ENCODE results near the gene PEX5L. TPM values are rescaled to one million over a fixed set of nuclear protein-coding genes. Genes with fewer than 3 reads are reported as not detected.

The PEX5L gene
- total RNA-seq = 1 to 10 TPM in 1 of 5 donors, not detected in 4; 2.4 TPM
- polyA plus RNA-seq = under 1 TPM in 1 of 3 donors, not detected in 2; 0.08 TPM
- long read RNA-seq, donor 1 = 0 reads
- long read RNA-seq, donor 2 = 0 reads
- long read RNA-seq, donor 3 = 0 reads
- long read RNA-seq, donor 4 = 0 reads
- long read RNA-seq, donor 5 = 0 reads
- long read RNA-seq, donor 6 = 0 reads
- long read RNA-seq, donor 7 = 0 reads
- long read RNA-seq, donor 8 = 0 reads
- long read RNA-seq, donor 9 = 0 reads
- long read RNA-seq, donor 10 = 0 reads

GRCh38 chr3:180036671-180037455, at the start of gene PEX5L:
Gene PEX5L, minus strand, starts transcription at chr3:180036937. Its CDS starts 338 bp downstream, at chr3:180036599.
- peak within 1 kb of the TSS; percentile 30 to 53 (median 44) for H3K4me3 ChIP-seq
- H3K9me3 ChIP-seq = no peaks in the 10 kb centered on the region
- peak; percentile 44 to 89 for DNase-seq
- H3K36me3 ChIP-seq = no peaks in the 10 kb centered on the region
- peaks cover 0 to 65% (median 22%) of the 10 kb centered on the region in 3 donors for H3K27me3 ChIP-seq
- H3K27ac ChIP-seq = no peak within 1 kb of the TSS
- H3K4me1 ChIP-seq = peaks cover 0 to 13% (median 9%) of the 10 kb centered on the region in 4 donors
- 1 to 2% (median 2%) methylated on average over 37 to 96 of the region's 96 CpGs for WGBS, 5 donors
- TF ChIP-seq POLR2AphosphoS5 (IDR thresholded peaks at IDR 0.05) (no peak), POLR2A (IDR thresholded peaks at IDR 0.05) (no peak), EP300 (IDR thresholded peaks at IDR 0.05) (no peak)
- TF ChIP-seq, protein P1, sequence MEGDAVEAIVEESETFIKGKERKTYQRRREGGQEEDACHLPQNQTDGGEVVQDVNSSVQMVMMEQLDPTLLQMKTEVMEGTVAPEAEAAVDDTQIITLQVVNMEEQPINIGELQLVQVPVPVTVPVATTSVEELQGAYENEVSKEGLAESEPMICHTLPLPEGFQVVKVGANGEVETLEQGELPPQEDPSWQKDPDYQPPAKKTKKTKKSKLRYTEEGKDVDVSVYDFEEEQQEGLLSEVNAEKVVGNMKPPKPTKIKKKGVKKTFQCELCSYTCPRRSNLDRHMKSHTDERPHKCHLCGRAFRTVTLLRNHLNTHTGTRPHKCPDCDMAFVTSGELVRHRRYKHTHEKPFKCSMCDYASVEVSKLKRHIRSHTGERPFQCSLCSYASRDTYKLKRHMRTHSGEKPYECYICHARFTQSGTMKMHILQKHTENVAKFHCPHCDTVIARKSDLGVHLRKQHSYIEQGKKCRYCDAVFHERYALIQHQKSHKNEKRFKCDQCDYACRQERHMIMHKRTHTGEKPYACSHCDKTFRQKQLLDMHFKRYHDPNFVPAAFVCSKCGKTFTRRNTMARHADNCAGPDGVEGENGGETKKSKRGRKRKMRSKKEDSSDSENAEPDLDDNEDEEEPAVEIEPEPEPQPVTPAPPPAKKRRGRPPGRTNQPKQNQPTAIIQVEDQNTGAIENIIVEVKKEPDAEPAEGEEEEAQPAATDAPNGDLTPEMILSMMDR (IDR thresholded peaks at IDR 0.05) = no peak
- intact Hi-C loops (cut with DNase I; ENCODE audit: low total_unique reads) = no loop called here

GRCh38 chr3:180085122-180085710, 48.5 kb upstream of the PEX5L start:
- intact Hi-C loops (cut with DNase I; ENCODE audit: low total_unique reads) = no loop called here

DNA sequence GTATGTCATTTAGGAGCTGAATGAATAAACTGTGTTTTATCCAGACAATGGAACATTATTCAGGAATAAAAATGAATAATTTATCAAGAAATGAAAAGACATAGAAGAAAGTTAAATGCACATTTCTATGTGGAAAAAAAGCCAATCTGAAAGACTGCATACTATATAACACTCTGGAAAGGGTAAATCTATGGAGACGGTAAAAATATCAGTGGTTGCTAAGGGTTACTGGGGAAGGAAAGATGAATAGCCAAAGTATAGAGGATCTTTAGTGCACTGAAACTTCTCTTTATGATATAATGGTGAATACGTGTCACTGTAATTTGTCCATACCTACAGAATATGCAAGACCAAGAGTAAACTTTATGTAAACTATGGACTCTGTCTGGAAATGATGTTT, 46.0 kb upstream of the PEX5L start:
- intact Hi-C loops (cut with DNase I; ENCODE audit: low total_unique reads) = no loop called here
- WGBS, 5 donors = 88 to 95% (median 89%) methylated on average over 2 of the region's 2 CpGs

More at GRCh38 chr3:180085122-180085710, 48.5 kb upstream of the PEX5L start:
- H3K4me1 ChIP-seq = no peaks in the 10 kb centered on the region
- DNase-seq = peak in 1 of 2 donors; percentile 5
- 31 to 62% (median 35%) methylated on average over 2 of the region's 2 CpGs for WGBS, 5 donors
- H3K27me3 ChIP-seq = no peaks in the 10 kb centered on the region
- no peaks in the 10 kb centered on the region for H3K9me3 ChIP-seq
- H3K4me3 ChIP-seq = no peak overlapping the region
- no peak overlapping the region for H3K27ac ChIP-seq
- H3K36me3 ChIP-seq = no peaks in the 10 kb centered on the region
- TF ChIP-seq, protein P1 (IDR thresholded peaks at IDR 0.05) = peak in 2 of 7 experiments; percentile 17 to 19
- TF ChIP-seq EP300 (IDR thresholded peaks at IDR 0.05) = no peak

GRCh38 chr3:180078592-180078991, 41.9 kb upstream of the PEX5L start:
- no peaks in the 10 kb centered on the region for H3K4me1 ChIP-seq
- H3K27me3 ChIP-seq = no peaks in the 10 kb centered on the region
- TF ChIP-seq, protein P1 (IDR thresholded peaks at IDR 0.05) = no peak
- TF ChIP-seq EP300 (IDR thresholded peaks at IDR 0.05) (no peak), POLR2AphosphoS5 (IDR thresholded peaks at IDR 0.05) (no peak), POLR2A (IDR thresholded peaks at IDR 0.05) (no peak)
- 33 to 53% (median 46%) methylated on average over 2 of the region's 2 CpGs for WGBS, 5 donors
- DNase-seq = no peak
- no peaks in the 10 kb centered on the region for H3K36me3 ChIP-seq
- no peak overlapping the region for H3K27ac ChIP-seq
- no peak overlapping the region for H3K4me3 ChIP-seq
- intact Hi-C loops (cut with DNase I; ENCODE audit: low total_unique reads) = no loop called here
- no peaks in the 10 kb centered on the region for H3K9me3 ChIP-seq

More for the DNA sequence above, 46.0 kb upstream of the PEX5L start:
- Histone ChIP-seq H3K4me1 (no peaks in the 10 kb centered on the region), H3K9me3 (no peaks in the 10 kb centered on the region), H3K4me3 (no peak overlapping the region), H3K27ac (no peak overlapping the region), H3K27me3 (no peaks in the 10 kb centered on the region), H3K36me3 (no peaks in the 10 kb centered on the region)
- DNase-seq = no peak
- no peak for TF ChIP-seq POLR2AphosphoS5 (IDR thresholded peaks at IDR 0.05)
- TF ChIP-seq POLR2A (IDR thresholded peaks at IDR 0.05) = no peak
- TF ChIP-seq EP300 (IDR thresholded peaks at IDR 0.05) = no peak
- TF ChIP-seq, protein P1 (IDR thresholded peaks at IDR 0.05) = no peak

Measured in stomach (tissue), 19 donors.